CD4-positive, alpha-beta T cell (primary cell): ENCODE measurements around the gene NFYC. TPM values are rescaled to one million over a fixed set of nuclear protein-coding genes. Genes with fewer than 3 reads are reported as not detected.

ENCODE experiments used
- ATAC-seq: fragments of 200-7000 bp; cut with Tn5 transposase; one replicate; pipeline ENCODE4 v1.10.0; 2022; ENCODE audit warnings: mild to moderate bottlenecking; ENCODE audit not compliant: poor library complexity
- CTCF ChIA-PET: fragments of 350-600 bp; sonication (Branson Sonifier 250); formaldehyde crosslinking; loops from one replicate; lab custom pipeline; 2021; ENCODE audit warnings: antibody characterized with exemption, inconsistent platforms; lab: Charles Lee
- POLR2A ChIA-PET: fragments of 350-600 bp; sonication (Branson Sonifier 250); formaldehyde crosslinking; loops from one replicate; lab custom pipeline; 2021; ENCODE audit warnings: antibody characterized with exemption, inconsistent platforms; lab: Charles Lee
- DNase-seq, 14 experiments: peaks; one replicate each; pipeline ENCODE4 v3.0.0-alpha.2; 2013 to 2020; ENCODE audit warnings: mixed read lengths in 2 of 14
- H3K27ac ChIP-seq, 2 donors: one replicate each; pipeline versions ENCODE4 v1.5.1 to v1.7.0; 2013; ENCODE audit warnings: low read length in 2 of 2, low read depth in 1 of 2, mild to moderate bottlenecking in 1 of 2
- H3K27me3 ChIP-seq, 2 experiments: 1 replicate in 1 of 2; 2 replicates in 1 of 2; pipeline versions ENCODE4 v1.6.1 to v1.7.0; 2013; ENCODE audit warnings: low read length in 2 of 2, control low read depth in 1 of 2, mild to moderate bottlenecking in 1 of 2, moderate library complexity in 1 of 2; ENCODE audit not compliant: insufficient read depth in 2 of 2, control insufficient read depth in 1 of 2
- H3K36me3 ChIP-seq: one replicate; pipeline ENCODE4 v1.6.1; 2013; ENCODE audit warnings: low read length, control low read depth; ENCODE audit not compliant: insufficient read depth
- H3K4me1 ChIP-seq: one replicate; pipeline ENCODE4 v1.6.1; 2013; ENCODE audit warnings: low read length, control low read depth; ENCODE audit not compliant: insufficient read depth
- H3K4me3 ChIP-seq: one replicate; pipeline ENCODE4 v1.5.1; 2013; ENCODE audit warnings: mild to moderate bottlenecking, low read length, moderate library complexity
- H3K9me3 ChIP-seq, 2 experiments: 1 replicate in 1 of 2; 2 replicates in 1 of 2; pipeline versions ENCODE4 v1.6.1 to v1.7.0; 2013; ENCODE audit warnings: low read length in 2 of 2, mild to moderate bottlenecking in 2 of 2, control low read depth in 1 of 2, moderate library complexity in 1 of 2; ENCODE audit not compliant: control insufficient read depth in 1 of 2, insufficient read depth in 1 of 2
- H3K27ac Mint-ChIP-seq: one replicate; pipeline ENCODE4 v1.8.0; 2020; ENCODE audit warnings: mixed read lengths
- H3K27me3 Mint-ChIP-seq: one replicate; pipeline ENCODE4 v1.8.0; 2021; ENCODE audit warnings: mixed read lengths
- H3K36me3 Mint-ChIP-seq: one replicate; pipeline ENCODE4 v1.8.0; 2021; ENCODE audit warnings: low read depth, mixed read lengths
- H3K4me1 Mint-ChIP-seq: one replicate; pipeline ENCODE4 v1.8.0; 2021; ENCODE audit warnings: low read depth, mixed read lengths
- H3K4me3 Mint-ChIP-seq: one replicate; pipeline ENCODE4 v1.8.0; 2020; ENCODE audit warnings: mild to moderate bottlenecking, mixed read lengths
- H3K9me3 Mint-ChIP-seq: one replicate; pipeline ENCODE4 v1.8.0; 2020; ENCODE audit warnings: mixed read lengths
- CTCF ChIP-seq: fragments of 200-600 bp; IDR thresholded peaks from one replicate; pipeline ENCODE4 v1.8.0; 2022; ENCODE audit warnings: antibody characterized with exemption, mild to moderate bottlenecking
- intact Hi-C, 2 experiments: fragments of 100-400 bp; cut with DNase I in 1 of 2; cut with micrococcal nuclease in 1 of 2; formaldehyde crosslinking; loops; one replicate each; pipeline versions ENCODE4 v1.15.1 to v1.9.0; 2023 to 2025; cut with DNase I, micrococcal nuclease
- total RNA-seq, 174 experiments: library from RNA in 2 of 174; stranded (reverse) in 2 of 174; gene quantifications; one replicate each; pipeline ENCODE4 v1.2.3 and lab custom pipeline; 2021 to 2026

NFYC gene
- total RNA-seq, 2 experiments from 2014 or later: 28.6 to 35.2 TPM

- Histone ChIP-seq H3K9me3 (no peaks in the 10 kb centered on the region), H3K27ac (no peak overlapping the region), H3K4me3 (no peak overlapping the region), H3K4me1 (peaks cover 4% of the 10 kb centered on the region), H3K36me3 (no peaks in the 10 kb centered on the region), H3K27me3 (peaks cover 6 to 19% of the 10 kb centered on the region in 2 experiments)
- no peak overlapping the region for H3K27ac Mint-ChIP-seq
- H3K4me1 Mint-ChIP-seq: no peaks in the 10 kb centered on the region
- H3K9me3 Mint-ChIP-seq: no peaks in the 10 kb centered on the region
- no peak overlapping the region for H3K4me3 Mint-ChIP-seq
- no peak for TF ChIP-seq CTCF
- POLR2A ChIA-PET: interaction anchor here (0.7 kb wide), 1 partner anchor 98 kb away, joined by 3 read pairs; no protein-coding TSS in a partner anchor
- intact Hi-C loops: no loop called here
- CTCF ChIA-PET: no interaction called here
- no peaks in the 10 kb centered on the region for H3K36me3 Mint-ChIP-seq
- DNase-seq (no peak), ATAC-seq (no peak)
- peaks cover 21% of the 10 kb centered on the region for H3K27me3 Mint-ChIP-seq
Measured at GRCh38 chr1:40788561-40789341, 97.2 kb downstream of the NFYC start.

- intact Hi-C loops: no loop called here
- Mint-ChIP-seq H3K4me3 (no peak overlapping the region), H3K27me3 (peaks cover 20% of the 10 kb centered on the region), H3K4me1 (no peaks in the 10 kb centered on the region), H3K9me3 (no peaks in the 10 kb centered on the region), H3K27ac (no peak overlapping the region), H3K36me3 (no peaks in the 10 kb centered on the region)
- peaks cover 6 to 18% of the 10 kb centered on the region in 2 experiments for H3K27me3 ChIP-seq
- ATAC-seq (no peak), DNase-seq (no peak)
- H3K27ac ChIP-seq: no peak overlapping the region
- no peaks in the 10 kb centered on the region for H3K9me3 ChIP-seq
- ChIA-PET CTCF (no interaction called here), POLR2A (no interaction called here)
- no peak overlapping the region for H3K4me3 ChIP-seq
- H3K36me3 ChIP-seq: no peaks in the 10 kb centered on the region
- TF ChIP-seq CTCF: no peak
- H3K4me1 ChIP-seq: peaks cover 3% of the 10 kb centered on the region
Measured at GRCh38 chr1:40789342-40789598, 97.8 kb downstream of the NFYC start.

- H3K9me3 Mint-ChIP-seq: no peaks in the 10 kb centered on the region
- no peaks in the 10 kb centered on the region for H3K36me3 ChIP-seq
- H3K4me3 Mint-ChIP-seq: no peak overlapping the region
- H3K27ac ChIP-seq: no peak overlapping the region
- no peaks in the 10 kb centered on the region for H3K9me3 ChIP-seq
- peaks cover 15% of the 10 kb centered on the region for H3K27me3 Mint-ChIP-seq
- no peak for DNase-seq
- no peak overlapping the region for H3K27ac Mint-ChIP-seq
- H3K4me1 ChIP-seq: peaks cover 1% of the 10 kb centered on the region
- ATAC-seq: no peak
- no peaks in the 10 kb centered on the region for H3K36me3 Mint-ChIP-seq
- TF ChIP-seq CTCF: no peak
- H3K4me3 ChIP-seq: no peak overlapping the region
- no peaks in the 10 kb centered on the region for H3K4me1 Mint-ChIP-seq
- ChIA-PET CTCF (no interaction called here), POLR2A (no interaction called here)
- peaks cover 0 to 12% of the 10 kb centered on the region in 2 experiments for H3K27me3 ChIP-seq
- intact Hi-C loops: no loop called here
Measured at GRCh38 chr1:40789661-40790430, 98.3 kb downstream of the NFYC start.
